Activated CD4-positive, CD25-positive, alpha-beta regulatory T cell treated with anti-CD3 and anti-CD28 coated beads, Interleukin-2, amount 50 U/mL, for 72 hours (primary cell): Measurements from ENCODE around the gene MRPL41.
A peak's percentile ranks its signal among the peaks of the same experiment; 100 is the strongest.
"Not testable (repeated sequence)": the region's sequence is repeated elsewhere in the genome, so short reads cannot be mapped to it uniquely, and the experiment has no call there.

Experiments used
- DNase-seq: peaks from one replicate; pipeline ENCODE4 v3.0.0; 2021

MRPL41 gene

GRCh38 chr9:137522746-137523455 lies 28.8 kb upstream of the MRPL41 start:
- DNase-seq = no peak

- DNase-seq = no peak
Observed at GRCh38 chr9:137524161-137524980, 27.3 kb upstream of the MRPL41 start.

GRCh38 chr9:137524981-137525317 lies 26.7 kb upstream of the MRPL41 start:
- no peak for DNase-seq

GRCh38 chr9:137530331-137530730 lies 21.3 kb upstream of the MRPL41 start:
- no peak for DNase-seq

- DNase-seq = no peak
Observed at GRCh38 chr9:137531099-137531765, 20.4 kb upstream of the MRPL41 start.

- DNase-seq = not testable (repeated sequence)
Observed at GRCh38 chr9:137532891-137533468, 18.7 kb upstream of the MRPL41 start.

- DNase-seq = no peak
Observed at GRCh38 chr9:137534256-137535119, 17.2 kb upstream of the MRPL41 start.

GRCh38 chr9:137535120-137535428 lies 16.6 kb upstream of the MRPL41 start:
- DNase-seq = no peak

- DNase-seq = not testable (repeated sequence)
Observed at GRCh38 chr9:137536594-137537131, 15.0 kb upstream of the MRPL41 start.

- no peak for DNase-seq
Observed at GRCh38 chr9:137538058-137538457, 13.6 kb upstream of the MRPL41 start.

- DNase-seq = no peak
Observed at GRCh38 chr9:137540536-137540935, 11.1 kb upstream of the MRPL41 start.

- no peak for DNase-seq
Observed at GRCh38 chr9:137542486-137542885, 9.2 kb upstream of the MRPL41 start.

- DNase-seq = no peak
Observed at GRCh38 chr9:137543237-137543963, 8.3 kb upstream of the MRPL41 start.

- DNase-seq = no peak
Observed at GRCh38 chr9:137544176-137544760, 7.4 kb upstream of the MRPL41 start.

- DNase-seq = no peak
Observed at GRCh38 chr9:137545123-137545522, 6.6 kb upstream of the MRPL41 start.

- DNase-seq = no peak
Observed at GRCh38 chr9:137547687-137548543, 3.8 kb upstream of the MRPL41 start.

GRCh38 chr9:137550231-137550621 lies 1.5 kb upstream of the MRPL41 start, which contains the start of gene PNPLA7:
TSS of gene PNPLA7 (minus strand) at chr9:137550402. CDS start at chr9:137550197, 205 bp downstream.
- DNase-seq = peak; percentile 42

- DNase-seq = not testable (repeated sequence)
Observed at GRCh38 chr9:137550958-137551263, 768 bp upstream of the MRPL41 start.

GRCh38 chr9:137552022-137552768 lies 516 bp downstream of the MRPL41 start:
- no peak for DNase-seq

- not testable (repeated sequence) for DNase-seq
Observed at GRCh38 chr9:137553654-137554053, 2.0 kb downstream of the MRPL41 start.
